Measurements from ENCODE around the gene B3GALT5. TPM values are rescaled to one million over a fixed set of nuclear protein-coding genes. Genes with fewer than 3 reads are reported as not detected.

The B3GALT5 gene
- total RNA-seq, 2 donors from 2014 or later = not detected

DNA sequence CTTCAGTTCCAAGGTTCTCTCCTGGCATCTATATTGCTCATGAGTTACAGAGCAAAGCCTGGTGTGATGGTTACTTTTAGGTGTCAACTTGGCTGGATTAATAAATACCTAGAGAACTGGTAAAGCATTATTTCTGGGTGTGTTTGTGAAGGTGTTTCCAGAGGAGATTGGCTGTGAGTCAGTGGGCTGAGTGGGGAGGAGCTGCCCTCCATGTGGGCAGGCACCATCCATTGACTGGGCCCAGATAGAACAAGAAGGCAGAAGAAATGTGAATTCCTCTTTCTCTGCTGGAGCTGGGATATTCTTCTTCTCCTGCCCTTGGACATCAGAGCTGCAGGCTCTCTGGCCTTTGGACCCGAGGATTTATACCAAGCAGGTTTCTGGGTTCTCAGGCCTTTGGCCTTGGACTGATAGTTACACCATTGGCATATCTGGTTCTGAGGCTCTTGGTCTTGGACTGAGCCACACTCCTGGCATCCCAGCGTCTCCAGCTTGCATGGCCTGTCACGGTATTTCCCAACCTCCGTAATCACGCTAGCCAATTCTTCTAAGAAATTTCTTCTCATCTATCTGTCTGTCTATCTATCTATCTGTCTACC lies 44.5 kb downstream of the B3GALT5 start:
- Histone ChIP-seq H3K9me3 (peaks cover 0 to 10% of the 10 kb centered on the region in 2 donors), H3K27me3 (no peaks in the 10 kb centered on the region), H3K4me3 (no peak overlapping the region), H3K36me3 (no peaks in the 10 kb centered on the region), H3K27ac (no peak overlapping the region), H3K4me1 (peaks cover 0 to 18% of the 10 kb centered on the region in 2 donors)
- TF ChIP-seq, protein P1, sequence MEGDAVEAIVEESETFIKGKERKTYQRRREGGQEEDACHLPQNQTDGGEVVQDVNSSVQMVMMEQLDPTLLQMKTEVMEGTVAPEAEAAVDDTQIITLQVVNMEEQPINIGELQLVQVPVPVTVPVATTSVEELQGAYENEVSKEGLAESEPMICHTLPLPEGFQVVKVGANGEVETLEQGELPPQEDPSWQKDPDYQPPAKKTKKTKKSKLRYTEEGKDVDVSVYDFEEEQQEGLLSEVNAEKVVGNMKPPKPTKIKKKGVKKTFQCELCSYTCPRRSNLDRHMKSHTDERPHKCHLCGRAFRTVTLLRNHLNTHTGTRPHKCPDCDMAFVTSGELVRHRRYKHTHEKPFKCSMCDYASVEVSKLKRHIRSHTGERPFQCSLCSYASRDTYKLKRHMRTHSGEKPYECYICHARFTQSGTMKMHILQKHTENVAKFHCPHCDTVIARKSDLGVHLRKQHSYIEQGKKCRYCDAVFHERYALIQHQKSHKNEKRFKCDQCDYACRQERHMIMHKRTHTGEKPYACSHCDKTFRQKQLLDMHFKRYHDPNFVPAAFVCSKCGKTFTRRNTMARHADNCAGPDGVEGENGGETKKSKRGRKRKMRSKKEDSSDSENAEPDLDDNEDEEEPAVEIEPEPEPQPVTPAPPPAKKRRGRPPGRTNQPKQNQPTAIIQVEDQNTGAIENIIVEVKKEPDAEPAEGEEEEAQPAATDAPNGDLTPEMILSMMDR (IDR thresholded peaks at IDR 0.05) = no peak
- no peak for DNase-seq (ENCODE audit: low spot score)

DNA sequence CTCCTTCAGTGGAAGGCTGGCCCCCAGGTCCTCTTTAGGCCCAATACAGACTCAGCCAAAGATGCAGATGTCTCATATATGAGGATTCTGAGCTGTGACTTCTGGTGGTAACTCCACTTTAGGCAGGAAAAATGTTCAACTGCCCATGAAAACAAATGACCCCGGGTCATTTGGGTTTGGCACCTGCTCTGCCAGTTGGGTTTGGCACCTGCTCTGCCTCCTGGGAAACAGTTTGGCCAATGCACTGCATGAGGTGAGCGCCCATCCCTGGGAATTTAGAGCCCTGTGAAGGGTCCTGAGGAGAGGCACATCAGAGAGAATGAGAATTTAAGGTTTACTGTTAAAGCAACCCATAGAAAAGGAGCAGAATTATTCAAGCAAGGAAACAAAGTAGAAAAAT lies 45.3 kb downstream of the B3GALT5 start:
- H3K27me3 ChIP-seq = no peaks in the 10 kb centered on the region
- DNase-seq (ENCODE audit: low spot score) = no peak
- H3K4me3 ChIP-seq = no peak overlapping the region
- peaks cover 0 to 18% of the 10 kb centered on the region in 2 donors for H3K4me1 ChIP-seq
- H3K36me3 ChIP-seq = no peaks in the 10 kb centered on the region
- H3K9me3 ChIP-seq = peaks cover 0 to 6% of the 10 kb centered on the region in 2 donors
- no peak overlapping the region for H3K27ac ChIP-seq
- TF ChIP-seq, protein P1 (IDR thresholded peaks at IDR 0.05) = no peak

DNA sequence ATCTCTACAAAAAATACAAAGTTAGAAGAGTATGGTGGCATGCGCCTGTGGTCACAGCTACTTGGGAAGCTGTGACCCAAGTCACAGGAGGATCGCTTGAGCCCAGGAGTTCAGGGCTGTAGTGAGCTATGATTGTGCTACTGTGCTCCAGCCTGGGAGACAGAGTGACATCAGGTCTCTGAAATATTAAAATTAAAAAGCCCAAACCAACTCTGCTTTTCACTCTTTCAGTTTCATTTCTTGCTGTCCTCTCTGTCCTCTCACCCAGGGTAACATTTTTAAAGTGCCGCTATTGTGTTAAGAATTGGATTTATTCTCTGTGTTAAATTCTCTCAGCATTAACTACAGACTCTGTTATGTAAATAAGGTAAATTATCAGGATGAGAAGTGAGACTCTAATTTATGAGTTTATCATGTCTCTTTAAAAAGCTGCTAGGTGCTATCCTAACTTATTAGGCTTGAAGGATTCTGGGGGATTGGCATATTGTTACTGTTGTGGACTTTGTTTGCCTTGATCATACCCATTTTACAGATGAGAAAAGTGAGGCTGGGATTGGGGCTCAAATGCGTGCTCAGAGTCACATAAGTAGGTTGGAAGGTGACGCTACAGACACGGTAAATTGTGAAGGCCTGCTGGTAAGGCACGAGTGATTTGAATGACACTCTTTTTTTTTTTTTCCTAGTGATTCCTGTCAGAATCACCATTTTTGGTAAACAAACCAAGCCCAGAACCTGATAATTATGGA lies 46.5 kb downstream of the B3GALT5 start:
- DNase-seq (ENCODE audit: low spot score) = no peak
- Histone ChIP-seq H3K36me3 (no peaks in the 10 kb centered on the region), H3K9me3 (no peaks in the 10 kb centered on the region), H3K4me1 (peaks cover 0 to 18% of the 10 kb centered on the region in 2 donors), H3K27ac (no peak overlapping the region), H3K4me3 (no peak overlapping the region), H3K27me3 (no peaks in the 10 kb centered on the region)
- TF ChIP-seq, protein P1 (IDR thresholded peaks at IDR 0.05) = no peak

DNA sequence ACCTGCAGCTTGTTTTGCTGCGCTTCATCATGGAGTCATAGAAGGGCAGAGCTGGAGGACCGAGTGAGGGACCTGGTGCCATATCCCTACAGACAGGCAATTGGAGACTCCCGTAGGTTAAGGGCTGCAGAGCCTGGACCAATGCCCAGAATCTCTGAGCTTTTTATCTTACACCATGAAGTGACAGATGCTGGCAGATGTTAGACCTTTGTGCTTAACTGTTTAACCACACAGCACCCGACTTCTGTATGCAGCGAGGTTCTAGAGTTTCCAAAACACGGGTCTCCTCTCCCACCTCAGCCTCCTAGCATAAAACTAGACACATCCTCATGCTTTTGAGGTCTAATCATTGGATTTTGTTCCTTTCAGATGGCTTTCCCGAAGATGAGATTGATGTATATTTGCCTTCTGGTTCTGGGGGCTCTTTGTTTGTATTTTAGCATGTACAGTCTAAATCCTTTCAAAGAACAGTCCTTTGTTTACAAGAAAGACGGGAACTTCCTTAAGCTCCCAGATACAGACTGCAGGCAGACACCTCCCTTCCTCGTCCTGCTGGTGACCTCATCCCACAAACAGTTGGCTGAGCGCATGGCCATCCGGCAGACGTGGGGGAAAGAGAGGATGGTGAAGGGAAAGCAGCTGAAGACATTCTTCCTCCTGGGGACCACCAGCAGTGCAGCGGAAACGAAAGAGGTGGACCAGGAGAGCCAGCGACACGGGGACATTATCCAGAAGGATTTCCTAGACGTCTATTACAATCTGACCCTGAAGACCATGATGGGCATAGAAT lies 47.6 kb downstream of the B3GALT5 start:
- Histone ChIP-seq H3K27ac (peak overlapping the region in 1 of 2 donors; percentile 26), H3K36me3 (no peaks in the 10 kb centered on the region), H3K4me3 (peak overlapping the region in 1 of 2 donors; percentile 14), H3K27me3 (no peaks in the 10 kb centered on the region), H3K4me1 (peaks cover 0 to 18% of the 10 kb centered on the region in 2 donors), H3K9me3 (no peaks in the 10 kb centered on the region)
- DNase-seq (ENCODE audit: low spot score) = peak; percentile 64
- TF ChIP-seq, protein P1 (IDR thresholded peaks at IDR 0.05) = no peak

DNA sequence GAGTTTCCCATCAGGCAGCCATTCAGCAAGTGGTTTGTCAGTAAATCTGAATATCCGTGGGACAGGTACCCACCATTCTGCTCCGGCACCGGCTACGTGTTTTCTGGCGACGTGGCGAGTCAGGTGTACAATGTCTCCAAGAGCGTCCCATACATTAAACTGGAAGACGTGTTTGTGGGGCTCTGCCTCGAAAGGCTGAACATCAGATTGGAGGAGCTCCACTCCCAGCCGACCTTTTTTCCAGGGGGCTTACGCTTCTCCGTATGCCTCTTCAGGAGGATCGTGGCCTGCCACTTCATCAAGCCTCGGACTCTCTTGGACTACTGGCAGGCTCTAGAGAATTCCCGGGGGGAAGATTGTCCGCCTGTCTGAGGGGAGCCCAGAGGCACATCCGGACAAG lies 48.4 kb downstream of the B3GALT5 start:
- H3K27me3 ChIP-seq = no peaks in the 10 kb centered on the region
- no peak overlapping the region for H3K4me3 ChIP-seq
- H3K36me3 ChIP-seq = no peaks in the 10 kb centered on the region
- TF ChIP-seq, protein P1 (IDR thresholded peaks at IDR 0.05) = no peak
- DNase-seq (ENCODE audit: low spot score) = peak; percentile 44
- H3K4me1 ChIP-seq = peaks cover 0 to 18% of the 10 kb centered on the region in 2 donors
- no peak overlapping the region for H3K27ac ChIP-seq
- H3K9me3 ChIP-seq = no peaks in the 10 kb centered on the region

Data from right atrium auricular region (tissue), 2 donors.